H9 (cell line): ENCODE data around the gene POLR3F. TPM values are rescaled to one million over a fixed set of nuclear protein-coding genes. Genes with fewer than 3 reads are reported as not detected.

Experiments used
- DNase-seq: peaks from one replicate; pipeline ENCODE4 v3.0.0-alpha.2; 2017
- H2AFZ ChIP-seq: one replicate; pipeline ENCODE4 v1.6.1; 2013; ENCODE audit warnings: mild to moderate bottlenecking, low read length, control low read depth, moderate library complexity
- H2AK5ac ChIP-seq: 2 replicates; pipeline ENCODE4 v1.6.1; 2013; ENCODE audit warnings: low read length, control low read depth, mixed read lengths; ENCODE audit not compliant: insufficient read length
- H2BK120ac ChIP-seq: one replicate; pipeline ENCODE4 v1.6.1; 2013; ENCODE audit warnings: low read depth, mild to moderate bottlenecking, low read length, control low read depth, inconsistent platforms; ENCODE audit not compliant: poor library complexity, severe bottlenecking
- H2BK12ac ChIP-seq: 2 replicates; pipeline ENCODE4 v1.6.1; 2013; ENCODE audit warnings: low read length, control low read depth, mixed read lengths, low read depth; ENCODE audit not compliant: insufficient read length
- H2BK15ac ChIP-seq: 2 replicates; pipeline ENCODE4 v1.6.1; 2013; ENCODE audit warnings: low read depth, low read length, control low read depth
- H2BK20ac ChIP-seq: one replicate; pipeline ENCODE4 v1.6.1; 2013; ENCODE audit warnings: low read depth, mild to moderate bottlenecking, low read length, control low read depth, inconsistent platforms; ENCODE audit not compliant: poor library complexity, severe bottlenecking
- H2BK5ac ChIP-seq: 2 replicates; pipeline ENCODE4 v1.6.1; 2013; ENCODE audit warnings: low read length, control low read depth, mixed read lengths; ENCODE audit not compliant: insufficient read length
- H3K14ac ChIP-seq: 2 replicates; pipeline ENCODE4 v1.6.1; 2013; ENCODE audit warnings: low read length, control low read depth; ENCODE audit not compliant: insufficient read depth
- H3K18ac ChIP-seq: 2 replicates; pipeline ENCODE4 v1.6.1; 2013; ENCODE audit warnings: low read depth, mild to moderate bottlenecking, mixed read lengths, low read length, control low read depth; ENCODE audit not compliant: insufficient read length
- H3K23ac ChIP-seq: 2 replicates; pipeline ENCODE4 v1.6.1; 2013; ENCODE audit warnings: low read length, control low read depth, mixed read lengths, low read depth; ENCODE audit not compliant: insufficient read length
- H3K23me2 ChIP-seq: 2 replicates; pipeline ENCODE4 v1.6.1; 2013; ENCODE audit warnings: low read depth, mild to moderate bottlenecking, mixed read lengths, low read length, control low read depth; ENCODE audit not compliant: insufficient read length, poor library complexity, severe bottlenecking
- H3K27ac ChIP-seq: 2 replicates; pipeline ENCODE4 v1.5.1; 2013; ENCODE audit warnings: low read length, control low read depth, mixed read lengths, low read depth; ENCODE audit not compliant: insufficient read length
- H3K27me3 ChIP-seq: 2 replicates; pipeline ENCODE4 v1.6.1; 2013; ENCODE audit warnings: low read length, control low read depth, inconsistent platforms; ENCODE audit not compliant: insufficient read depth
- H3K4ac ChIP-seq: 2 replicates; pipeline ENCODE4 v1.6.1; 2013; ENCODE audit warnings: low read depth, mild to moderate bottlenecking, control low read depth, inconsistent platforms, low read length, moderate library complexity
- H3K4me1 ChIP-seq: 2 replicates; pipeline ENCODE4 v1.6.1; 2013; ENCODE audit warnings: low read length, control low read depth, inconsistent platforms; ENCODE audit not compliant: insufficient read depth
- H3K4me2 ChIP-seq: 2 replicates; pipeline ENCODE4 v1.6.1; 2013; ENCODE audit warnings: low read length, control low read depth, mixed read lengths; ENCODE audit not compliant: insufficient read length, insufficient read depth
- H3K56ac ChIP-seq: 2 replicates; pipeline ENCODE4 v1.6.1; 2013; ENCODE audit warnings: low read depth, mild to moderate bottlenecking, mixed read lengths, low read length, control low read depth; ENCODE audit not compliant: insufficient read length
- H3K79me1 ChIP-seq: 2 replicates; pipeline ENCODE4 v1.6.1; 2013; ENCODE audit warnings: low read depth, mild to moderate bottlenecking, moderate library complexity, low read length, control low read depth, inconsistent platforms; ENCODE audit not compliant: insufficient read depth, poor library complexity, severe bottlenecking
- H3K79me2 ChIP-seq: 2 replicates; pipeline ENCODE4 v1.6.1; 2013; ENCODE audit warnings: low read length, control low read depth, inconsistent platforms; ENCODE audit not compliant: insufficient read depth
- H3K9ac ChIP-seq: 2 replicates; pipeline ENCODE4 v1.6.1; 2013; ENCODE audit warnings: low read length, control low read depth, mixed read lengths; ENCODE audit not compliant: insufficient read length; ENCODE audit errors: extremely low read depth
- H3K9me3 ChIP-seq: one replicate; pipeline ENCODE4 v1.6.1; 2013; ENCODE audit warnings: low read depth, low read length, inconsistent platforms; ENCODE audit not compliant: control insufficient read depth
- H3T11ph ChIP-seq: one replicate; pipeline ENCODE4 v1.6.1; 2013; ENCODE audit warnings: mild to moderate bottlenecking, low read length, control low read depth, inconsistent platforms
- H4K20me1 ChIP-seq: one replicate; pipeline ENCODE4 v1.6.1; 2013; ENCODE audit not compliant: control insufficient read depth, insufficient read length, insufficient read depth
- H4K5ac ChIP-seq: 2 replicates; pipeline ENCODE4 v1.6.1; 2013; ENCODE audit warnings: low read depth, mild to moderate bottlenecking, mixed read lengths, low read length, control low read depth; ENCODE audit not compliant: insufficient read length
- H4K8ac ChIP-seq: replicated peaks from 2 replicates; pipeline ENCODE4 v1.6.1; 2013; ENCODE audit warnings: low read length, control low read depth, mixed read lengths, low read depth; ENCODE audit not compliant: insufficient read length
- H4K91ac ChIP-seq: 2 replicates; pipeline ENCODE4 v1.6.1; 2013; ENCODE audit warnings: low read depth, mild to moderate bottlenecking, moderate library complexity, mixed read lengths, low read length, control low read depth; ENCODE audit not compliant: insufficient read length
- H3K27ac Mint-ChIP-seq, 3 experiments: 2 replicates in 2 of 3; 3 replicates in 1 of 3; pipeline ENCODE4 v1.8.0; 2020 to 2021; ENCODE audit warnings: mixed read lengths in 3 of 3, mild to moderate bottlenecking in 1 of 3, moderate library complexity in 1 of 3
- H3K27me3 Mint-ChIP-seq: 2 replicates; pipeline ENCODE4 v1.8.0; 2021; ENCODE audit warnings: low read depth, mild to moderate bottlenecking, moderate library complexity, mixed read lengths
- H3K36me3 Mint-ChIP-seq, 3 experiments: 2 replicates in 2 of 3; 3 replicates in 1 of 3; pipeline ENCODE4 v1.8.0; 2020 to 2021; ENCODE audit warnings: low read depth in 3 of 3, mixed read lengths in 3 of 3; ENCODE audit not compliant: insufficient read depth in 1 of 3
- H3K4me1 Mint-ChIP-seq, 2 experiments: 2 replicates each; pipeline ENCODE4 v1.8.0; 2020; ENCODE audit warnings: mixed read lengths in 2 of 2
- H3K4me3 Mint-ChIP-seq, 2 experiments: 2 replicates in 1 of 2; 3 replicates in 1 of 2; pipeline ENCODE4 v1.8.0; 2020 to 2021; ENCODE audit warnings: mild to moderate bottlenecking in 2 of 2, mixed read lengths in 2 of 2, moderate library complexity in 1 of 2
- H3K9me3 Mint-ChIP-seq, 2 experiments: 2 replicates in 1 of 2; 3 replicates in 1 of 2; pipeline ENCODE4 v1.8.0; 2020; ENCODE audit warnings: mild to moderate bottlenecking in 2 of 2, mixed read lengths in 2 of 2, moderate library complexity in 1 of 2
- CTCF ChIP-seq: fragments of 200-600 bp; sonication (generic); conservative IDR thresholded peaks from 3 replicates; pipeline ENCODE4 v1.8.0; 2021; ENCODE audit warnings: antibody characterized with exemption, mild to moderate bottlenecking
- WGBS: extraction: QIAGEN DNeasy Blood & Tissue Kit; methylation state at CpG from one replicate; pipeline ENCODE4 v1.1.7; 2013; ENCODE audit warnings: missing lambda C conversion rate, low lambda C conversion rate, mixed read lengths; ENCODE audit not compliant: insufficient read length; ENCODE audit errors: extremely low coverage; 5-methylcytosine and 5-hydroxymethylcytosine counted together
- total RNA-seq: library from RNA; stranded (reverse); gene quantifications from 2 replicates; pipeline ENCODE4 v1.2.1, GENCODE V29; 2021

The POLR3F gene
- total RNA-seq, 1 experiment from 2014 or later: 16.1 TPM

- H4K20me1 ChIP-seq: no peaks in the 10 kb centered on the region
Observed at GRCh38 chr20:18514127-18514526, 46.9 kb downstream of the POLR3F start.

More at GRCh38 chr20:18514127-18514526, 46.9 kb downstream of the POLR3F start:
- peaks cover under 1 to 1% of the 10 kb centered on the region in 2 experiments; a peak in 2 of 4 replicates for H3K4me1 Mint-ChIP-seq
- no peak overlapping the region for H2AK5ac ChIP-seq
- H3K18ac ChIP-seq: no peak overlapping the region
- H3K4me1 ChIP-seq: no peaks in the 10 kb centered on the region
- H3K79me2 ChIP-seq: no peaks in the 10 kb centered on the region; the same call in 1 of the 2 replicates
- H4K8ac ChIP-seq: no peak overlapping the region
- DNase-seq: no peak
- no peak overlapping the region for H3K4ac ChIP-seq
- no peak overlapping the region for H2BK12ac ChIP-seq
- H2BK20ac ChIP-seq: no peak overlapping the region
- H2BK15ac ChIP-seq: no peak overlapping the region; the same call in 1 of the 2 replicates
- H4K91ac ChIP-seq: no peak overlapping the region
- H3K27me3 ChIP-seq: no peaks in the 10 kb centered on the region
- no peak overlapping the region for H4K5ac ChIP-seq
- H3K36me3 Mint-ChIP-seq: peaks cover 18 to 50% (median 48%) of the 10 kb centered on the region in 3 experiments; a peak in 5 of 7 replicates
- no peak overlapping the region for H3K27ac ChIP-seq
- H3K14ac ChIP-seq: no peak overlapping the region
- H3K4me3 Mint-ChIP-seq: no peak overlapping the region
- WGBS: no CpG with 5 or more reads among the region's 5 CpGs
- H3K4me2 ChIP-seq: no peak overlapping the region
- H2BK5ac ChIP-seq: no peak overlapping the region
- H3K56ac ChIP-seq: no peak overlapping the region
- H3K79me1 ChIP-seq: no peaks in the 10 kb centered on the region
- no peaks in the 10 kb centered on the region for H3K9me3 ChIP-seq
- TF ChIP-seq CTCF: no peak
- H2BK120ac ChIP-seq: no peak overlapping the region
- H3K9ac ChIP-seq: no peak overlapping the region
- H3K9me3 Mint-ChIP-seq: no peaks in the 10 kb centered on the region
- H3K23me2 ChIP-seq: no peaks in the 10 kb centered on the region
- no peak overlapping the region for H3T11ph ChIP-seq
- 0 out of 7 replicates have a peak overlapping the region, but pooled peaks of 1 of the 3 experiments have one; percentile 44 for H3K27ac Mint-ChIP-seq
- no peaks in the 10 kb centered on the region for H3K27me3 Mint-ChIP-seq
- no peak overlapping the region for H3K23ac ChIP-seq
- no peak overlapping the region for H2AFZ ChIP-seq
